GM19467 (cell line): ENCODE data around the gene HDAC9.

ENCODE experiments used
- ATAC-seq: cut with Tn5 transposase; IDR thresholded peaks from one replicate; pipeline ENCODE4 v1.9.1; 2021; ENCODE audit warnings: mild to moderate bottlenecking, moderate library complexity; ENCODE audit not compliant: unreplicated experiment

Gene HDAC9

DNA sequence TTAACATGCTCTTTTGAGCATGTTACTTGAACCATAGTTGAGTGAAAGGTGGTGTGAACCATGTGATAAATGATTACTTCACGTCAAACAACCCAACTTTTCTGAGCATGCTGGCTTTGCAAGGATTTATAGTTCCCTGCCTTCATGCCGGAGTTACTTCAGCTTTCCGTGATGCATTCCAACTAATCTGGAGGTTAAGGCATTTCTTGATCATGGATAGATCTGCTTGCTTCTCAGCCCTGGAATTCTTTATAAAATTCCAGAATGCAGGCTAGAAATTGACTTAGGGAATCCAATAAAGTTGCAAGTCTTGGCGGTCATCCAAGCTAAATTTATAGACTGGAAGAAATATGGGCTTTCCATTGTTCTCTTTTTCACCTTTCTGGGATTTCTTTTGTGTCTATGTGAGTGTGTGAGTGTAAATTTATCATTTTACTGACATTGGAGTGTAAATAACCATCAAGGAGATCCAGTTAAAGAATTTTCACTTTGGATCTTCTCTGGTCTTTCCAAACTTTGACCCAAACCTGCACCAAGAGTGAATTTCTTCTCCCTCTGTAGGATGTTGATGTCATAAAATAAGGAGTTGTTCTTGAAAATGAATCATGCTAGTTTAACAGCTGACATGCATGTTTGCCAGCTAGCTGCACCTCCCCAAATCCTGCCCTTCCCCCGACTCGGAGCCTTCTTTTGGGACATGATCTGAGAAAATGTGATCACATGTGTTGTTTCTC is 332.9 kb downstream of the HDAC9 start:
- ATAC-seq, result no peak

DNA sequence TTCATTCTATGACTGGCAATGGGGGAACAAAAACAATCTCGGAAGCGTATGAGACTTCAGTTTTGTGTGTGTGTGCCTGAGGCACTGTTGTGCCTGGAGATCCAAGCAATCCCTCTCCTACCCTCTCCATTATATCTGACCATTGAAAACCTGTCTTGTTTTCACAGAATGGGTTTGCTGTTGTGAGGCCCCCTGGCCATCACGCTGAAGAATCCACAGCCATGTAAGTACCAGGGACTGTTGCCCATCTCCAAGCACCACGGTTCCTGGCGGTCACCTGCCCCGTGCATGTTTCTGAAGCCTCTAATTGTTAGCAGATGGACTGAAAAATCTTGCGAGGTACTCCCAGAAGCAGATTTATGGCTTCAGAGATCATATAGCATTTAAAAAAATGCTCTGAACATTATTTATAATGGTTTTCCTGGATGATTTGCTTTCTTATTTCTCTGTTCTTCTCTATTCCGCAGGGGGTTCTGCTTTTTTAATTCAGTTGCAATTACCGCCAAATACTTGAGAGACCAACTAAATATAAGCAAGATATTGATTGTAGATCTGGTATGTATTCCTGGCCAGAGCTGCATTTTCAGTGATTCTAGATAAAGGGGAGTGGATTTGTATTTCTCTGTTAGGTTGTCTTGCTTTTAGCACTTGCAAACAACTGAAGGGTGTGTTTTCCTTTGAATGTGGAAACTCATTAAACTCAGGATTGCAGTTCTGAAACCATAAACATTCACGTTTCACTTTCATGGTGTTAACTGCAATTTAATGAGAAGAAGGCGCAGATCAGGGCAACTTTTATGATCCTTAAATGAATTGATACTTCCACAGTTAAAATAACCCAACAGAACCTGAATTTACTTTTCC is 333.7 kb downstream of the HDAC9 start:
- no peak for ATAC-seq

DNA sequence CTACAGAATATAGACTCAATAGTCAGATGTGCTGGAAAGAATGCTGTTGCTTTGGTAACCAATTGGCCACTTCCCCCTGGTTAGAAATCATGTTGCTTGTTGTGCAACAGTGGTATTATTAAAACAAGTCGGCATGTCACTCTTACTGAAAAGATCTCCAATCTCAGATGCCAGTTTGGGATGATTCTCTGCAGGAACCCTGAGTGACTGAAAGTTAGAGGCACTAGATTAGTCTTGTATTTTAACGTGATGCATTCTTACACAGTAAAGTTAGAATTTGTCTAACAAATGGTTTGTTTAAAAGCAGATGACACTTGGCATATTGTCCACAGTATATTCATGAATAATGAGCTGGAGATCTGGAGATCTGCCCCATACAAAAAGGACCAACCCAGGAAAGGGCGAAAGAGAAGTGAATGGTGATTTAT is 334.3 kb downstream of the HDAC9 start:
- no peak for ATAC-seq

DNA sequence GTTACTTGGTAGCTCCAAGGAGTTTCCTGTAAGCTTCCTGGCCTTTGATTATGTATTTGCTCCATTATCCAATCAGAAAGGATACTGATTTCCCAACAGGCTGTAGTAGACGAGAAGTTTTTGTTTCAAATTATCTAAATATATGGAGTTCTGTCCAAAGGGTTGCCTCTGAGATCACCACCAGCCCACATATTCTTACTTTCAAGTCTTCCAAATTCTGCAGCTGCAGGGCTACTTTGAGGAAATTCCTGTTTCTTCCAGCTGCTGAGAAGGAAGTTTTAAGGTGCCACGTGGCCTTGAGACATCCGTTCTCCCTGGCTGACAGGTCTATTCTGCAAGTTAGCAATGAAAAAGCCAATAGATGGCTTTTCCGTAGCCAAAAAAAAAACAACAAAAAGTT is 335.9 kb downstream of the HDAC9 start:
- ATAC-seq, result no peak

DNA sequence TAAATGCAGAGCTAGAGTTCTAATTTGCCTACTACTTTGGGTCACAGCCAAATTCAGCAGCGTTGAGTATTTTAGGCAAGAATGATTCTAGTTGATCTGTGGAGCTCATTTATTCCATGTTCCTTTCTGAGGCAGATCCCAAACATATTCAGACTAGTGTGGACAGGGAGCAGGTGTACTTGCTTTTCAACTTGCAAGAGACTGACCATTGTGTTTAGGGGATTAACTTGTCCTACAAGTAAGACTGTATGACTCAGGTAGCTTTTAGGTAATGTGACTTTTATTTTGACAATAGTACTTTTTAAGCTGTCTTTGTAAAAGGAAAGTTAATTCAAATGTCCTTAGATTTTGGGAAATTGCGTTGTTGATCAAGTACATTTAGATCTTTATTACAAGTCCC is 336.4 kb downstream of the HDAC9 start:
- ATAC-seq, result no peak

DNA sequence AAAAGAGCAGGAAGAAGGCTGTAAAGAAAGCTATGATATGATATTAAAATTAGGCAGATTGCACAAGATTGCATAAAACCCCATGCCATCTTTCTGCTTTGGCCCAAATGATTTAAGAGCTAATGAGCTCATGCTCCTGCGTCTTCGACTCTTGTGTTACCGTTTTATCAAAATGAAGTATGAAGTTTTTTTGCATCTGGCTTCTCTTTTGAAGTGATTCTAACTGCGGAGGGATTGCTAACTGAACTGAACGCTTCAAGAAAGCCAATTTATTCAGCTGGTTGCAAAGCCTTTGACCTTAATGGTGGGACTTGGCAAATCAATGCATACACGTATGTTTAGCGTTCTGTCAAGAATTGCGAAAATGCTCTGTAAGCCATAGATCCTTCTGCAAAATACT is 339.0 kb downstream of the HDAC9 start:
- no peak for ATAC-seq

DNA sequence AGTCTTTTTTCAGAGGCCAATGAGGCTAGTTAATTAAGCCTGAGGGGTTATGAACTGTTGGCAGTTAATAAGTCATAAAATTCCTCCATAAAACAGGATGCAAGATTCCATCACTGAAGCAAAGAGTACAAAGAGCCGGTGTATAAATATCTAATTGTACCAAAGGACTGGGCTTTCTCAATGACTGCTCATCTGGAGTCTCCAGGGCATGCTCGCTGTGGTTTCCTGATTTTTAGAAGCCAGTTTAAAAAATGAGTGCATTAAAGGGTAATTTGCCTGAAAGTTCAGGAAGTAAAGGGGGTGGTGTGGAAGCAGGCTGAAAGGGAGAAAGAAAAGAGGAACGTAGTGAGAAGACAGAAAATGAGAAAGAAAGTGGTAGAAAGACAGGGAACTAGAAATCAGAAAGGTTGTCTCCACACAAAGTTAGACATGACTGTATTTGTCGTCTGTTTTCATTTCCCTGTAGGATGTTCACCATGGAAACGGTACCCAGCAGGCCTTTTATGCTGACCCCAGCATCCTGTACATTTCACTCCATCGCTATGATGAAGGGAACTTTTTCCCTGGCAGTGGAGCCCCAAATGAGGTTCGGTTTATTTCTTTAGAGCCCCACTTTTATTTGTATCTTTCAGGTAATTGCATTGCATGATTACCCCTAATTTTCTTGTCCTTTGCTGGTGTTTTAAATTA is 339.6 kb downstream of the HDAC9 start:
- ATAC-seq, result no peak

DNA sequence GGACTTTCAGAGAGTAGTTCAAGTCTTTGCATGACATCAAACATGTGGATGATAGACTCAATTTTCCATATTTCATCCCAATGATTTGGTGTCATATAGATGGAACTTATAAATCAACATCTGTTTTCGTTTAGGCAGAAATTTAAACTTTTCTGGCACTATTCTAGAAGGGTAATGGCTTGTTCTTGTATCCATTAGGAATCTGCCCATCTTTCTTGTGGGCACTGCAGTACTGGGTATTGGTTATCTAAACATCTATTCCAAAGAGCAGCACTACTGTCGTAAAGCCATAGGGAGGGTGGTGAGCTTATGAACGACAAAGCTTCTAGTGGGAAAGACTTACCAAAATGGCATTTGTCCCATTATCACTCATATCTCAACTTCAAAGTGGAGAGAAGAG is 348.4 kb downstream of the HDAC9 start:
- no peak for ATAC-seq

DNA sequence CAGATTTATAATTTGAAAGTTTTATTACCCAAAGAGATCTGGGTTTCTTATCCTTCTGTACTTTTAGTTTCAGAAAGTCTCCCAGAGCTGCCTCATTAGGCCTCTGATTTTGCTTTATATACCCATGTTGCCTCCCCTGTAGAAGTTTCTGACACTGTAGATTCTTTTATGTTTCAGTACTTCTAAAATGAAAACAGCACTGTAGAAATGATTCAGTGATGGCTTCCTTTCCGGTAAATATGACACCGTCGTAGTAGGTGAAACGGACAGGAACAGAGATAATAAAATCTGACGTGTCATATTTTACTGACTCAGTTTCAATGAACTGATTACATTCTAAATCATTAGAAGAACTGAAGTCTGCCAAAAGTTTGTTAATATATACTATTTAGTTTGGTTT is 349.2 kb downstream of the HDAC9 start:
- no peak for ATAC-seq

DNA sequence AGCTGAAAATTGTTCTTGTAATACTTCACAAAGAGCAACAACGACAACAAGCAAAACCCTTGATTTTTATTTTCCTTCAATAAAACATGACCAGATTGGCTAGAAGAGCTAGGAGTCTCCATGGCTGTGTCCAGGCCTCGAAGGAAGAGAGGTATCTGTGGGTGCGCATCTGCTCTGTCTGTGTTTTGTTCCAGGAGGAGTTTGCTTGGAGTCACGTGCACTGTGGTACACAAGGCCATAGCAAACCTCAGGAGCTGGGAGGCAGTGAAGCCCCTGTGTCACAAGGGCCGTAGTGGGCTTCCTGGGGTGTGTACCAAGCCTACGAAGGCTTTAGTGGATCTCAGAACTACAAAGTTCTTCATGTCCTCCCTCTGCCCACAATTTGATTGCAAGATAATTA is 350.2 kb downstream of the HDAC9 start:
- no peak for ATAC-seq

DNA sequence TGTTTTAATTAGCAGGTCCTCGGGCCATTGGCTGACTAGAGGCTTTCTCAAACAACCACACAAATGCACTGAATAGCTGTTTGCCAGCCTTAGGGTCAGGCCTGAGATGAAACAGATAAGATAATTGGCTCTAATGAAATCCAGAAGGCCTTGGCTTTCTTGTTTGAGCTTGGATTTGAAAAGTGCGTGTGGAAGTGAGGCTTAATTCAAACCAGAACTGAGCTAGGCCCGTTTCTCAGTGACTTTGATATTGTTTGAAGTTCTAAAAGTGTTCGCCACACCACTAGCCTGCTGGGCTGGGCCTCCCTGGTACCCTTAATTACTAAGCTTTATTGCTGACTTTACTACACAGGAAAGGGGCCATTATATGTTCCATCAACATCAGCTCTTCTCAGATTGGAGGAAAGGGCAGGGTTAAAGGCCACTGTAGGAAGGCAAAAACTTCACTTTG is 351.2 kb downstream of the HDAC9 start:
- ATAC-seq, result no peak

DNA sequence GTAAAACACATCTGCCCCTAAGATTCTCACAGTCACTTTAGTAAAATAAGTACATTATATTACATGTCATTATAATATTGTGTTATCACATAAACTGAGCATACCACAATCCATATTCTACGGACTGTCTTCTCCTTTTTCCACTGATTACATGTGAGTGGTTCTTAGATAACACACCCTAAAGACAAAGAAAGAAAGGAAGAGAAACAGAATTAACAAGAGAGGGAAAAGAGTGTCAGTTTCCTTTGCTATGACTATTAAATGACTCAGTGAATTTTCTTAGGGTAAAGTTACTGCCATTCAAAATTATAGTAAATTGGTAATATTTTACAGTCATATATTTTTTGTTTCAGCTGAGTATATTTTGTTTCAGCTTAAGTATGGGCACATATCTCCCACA is 353.6 kb downstream of the HDAC9 start:
- ATAC-seq, result no peak

DNA sequence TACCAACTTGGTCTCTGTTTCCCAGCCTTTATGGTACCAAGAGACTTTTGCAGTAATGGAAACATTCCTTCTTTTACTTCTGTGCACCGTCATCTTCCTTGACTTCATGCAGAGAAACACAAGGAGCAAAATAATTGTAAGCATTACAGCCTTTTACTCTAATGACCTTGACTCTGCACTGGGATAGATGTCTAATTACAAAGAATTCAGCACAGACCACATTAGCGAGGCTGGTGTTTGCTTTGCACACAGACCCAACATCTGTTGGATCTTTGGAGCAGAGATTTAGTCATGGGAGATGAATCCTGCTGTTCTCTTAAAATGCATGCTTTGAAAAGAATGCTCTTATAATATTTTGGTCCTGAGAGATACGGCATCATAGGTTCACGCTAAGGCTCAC is 360.2 kb downstream of the HDAC9 start:
- ATAC-seq, result no peak

DNA sequence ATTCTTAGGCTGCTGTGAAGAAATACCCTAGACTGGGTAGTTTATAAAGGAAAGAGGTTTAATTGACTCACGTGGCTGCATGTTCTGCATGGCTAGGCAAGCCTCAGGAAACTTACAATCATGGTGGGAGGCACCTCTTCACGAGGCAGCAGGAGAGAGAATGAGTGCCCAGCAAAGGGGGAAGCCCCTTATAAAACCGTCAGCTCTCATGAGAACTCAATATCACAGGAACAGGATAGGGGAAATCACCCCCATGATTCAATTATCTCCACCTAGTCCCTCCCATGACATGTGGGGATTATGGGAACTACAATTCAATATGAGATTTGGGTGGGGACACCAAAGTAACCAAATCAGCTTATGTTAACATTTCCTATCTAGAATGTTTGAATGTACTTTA is 362.7 kb downstream of the HDAC9 start:
- no peak for ATAC-seq

DNA sequence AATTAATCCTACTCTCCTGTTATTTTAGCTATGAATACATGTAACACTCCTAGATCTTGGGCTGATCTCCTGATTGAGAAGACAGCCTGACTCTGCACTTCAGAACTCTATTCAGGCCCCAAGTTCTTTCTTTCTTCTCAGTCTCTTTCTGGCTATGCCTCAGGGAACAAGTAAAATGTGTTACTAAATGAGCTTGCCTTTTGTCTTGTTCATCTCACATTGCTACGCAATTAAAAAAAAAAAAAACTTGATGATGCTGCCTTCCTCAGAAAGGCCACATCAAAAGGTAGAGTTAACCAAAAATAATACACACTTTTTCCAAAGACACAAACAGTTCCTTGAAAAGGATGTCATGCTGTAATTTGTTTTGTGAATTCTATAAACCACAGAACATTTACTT is 363.8 kb downstream of the HDAC9 start:
- ATAC-seq, result no peak

DNA sequence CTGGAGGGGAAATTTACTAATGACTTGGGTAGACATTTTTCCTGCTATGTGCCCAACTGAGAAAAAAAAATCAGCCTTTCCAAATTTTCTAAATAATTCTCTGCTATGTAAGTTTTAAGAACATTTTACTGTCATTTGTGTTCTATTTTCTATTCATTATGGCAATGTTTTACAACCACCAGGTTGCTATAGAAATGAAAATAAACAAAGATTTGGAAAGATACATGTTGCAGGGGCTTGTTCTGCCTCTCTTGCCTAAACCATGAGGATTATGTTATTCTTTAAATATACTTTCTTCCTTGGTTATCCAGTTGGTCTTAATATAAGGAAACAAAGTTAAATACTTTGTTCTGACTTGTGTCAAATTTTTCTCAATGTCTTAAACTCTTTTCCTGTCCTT is 364.7 kb downstream of the HDAC9 start:
- no peak for ATAC-seq

DNA sequence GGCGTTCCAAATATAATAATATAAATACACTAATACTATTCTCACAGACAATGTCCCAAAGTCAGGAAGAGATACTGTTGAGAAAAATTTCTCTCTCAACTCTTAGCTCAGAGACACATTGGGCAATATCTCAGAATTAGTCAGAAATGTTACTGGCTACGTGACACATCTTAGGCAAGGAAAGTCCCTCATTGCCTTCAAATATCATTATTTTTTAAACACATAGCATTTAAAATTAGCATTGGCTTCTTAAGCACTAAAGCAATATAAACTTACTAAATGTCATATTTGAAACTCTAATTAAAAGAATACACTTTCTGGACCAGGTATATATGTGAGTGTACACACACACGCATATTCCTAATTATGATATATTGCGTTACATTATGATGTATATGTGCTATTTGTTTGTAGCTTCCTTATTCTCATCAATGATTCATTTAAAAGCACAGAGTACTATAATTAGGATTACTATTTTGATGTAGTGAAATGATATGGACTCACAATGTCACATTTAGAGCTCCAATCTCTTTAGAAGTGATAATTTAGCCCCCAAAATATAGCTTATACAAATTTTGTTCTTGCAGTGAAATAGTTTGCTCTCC is 366.1 kb downstream of the HDAC9 start:
- ATAC-seq, result no peak

DNA sequence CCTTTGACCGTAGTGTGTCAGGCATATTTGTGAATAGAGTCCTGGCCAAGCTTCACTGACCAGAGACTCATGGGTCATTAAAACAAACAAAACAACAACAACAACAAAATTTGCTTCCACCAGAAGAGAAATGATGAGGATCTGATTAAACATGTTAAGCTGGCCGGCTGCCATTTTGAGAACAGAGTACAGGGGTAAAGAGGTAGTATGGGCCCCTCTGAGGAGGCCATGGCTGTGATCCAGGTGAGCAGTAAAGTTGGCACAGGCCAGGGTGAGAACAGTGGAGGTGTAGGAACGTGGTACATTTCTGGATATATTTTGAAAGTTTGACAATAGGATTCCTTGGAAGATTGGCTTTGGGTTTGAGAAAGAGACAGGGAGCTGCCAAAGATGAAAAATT is 369.4 kb downstream of the HDAC9 start:
- no peak for ATAC-seq

DNA sequence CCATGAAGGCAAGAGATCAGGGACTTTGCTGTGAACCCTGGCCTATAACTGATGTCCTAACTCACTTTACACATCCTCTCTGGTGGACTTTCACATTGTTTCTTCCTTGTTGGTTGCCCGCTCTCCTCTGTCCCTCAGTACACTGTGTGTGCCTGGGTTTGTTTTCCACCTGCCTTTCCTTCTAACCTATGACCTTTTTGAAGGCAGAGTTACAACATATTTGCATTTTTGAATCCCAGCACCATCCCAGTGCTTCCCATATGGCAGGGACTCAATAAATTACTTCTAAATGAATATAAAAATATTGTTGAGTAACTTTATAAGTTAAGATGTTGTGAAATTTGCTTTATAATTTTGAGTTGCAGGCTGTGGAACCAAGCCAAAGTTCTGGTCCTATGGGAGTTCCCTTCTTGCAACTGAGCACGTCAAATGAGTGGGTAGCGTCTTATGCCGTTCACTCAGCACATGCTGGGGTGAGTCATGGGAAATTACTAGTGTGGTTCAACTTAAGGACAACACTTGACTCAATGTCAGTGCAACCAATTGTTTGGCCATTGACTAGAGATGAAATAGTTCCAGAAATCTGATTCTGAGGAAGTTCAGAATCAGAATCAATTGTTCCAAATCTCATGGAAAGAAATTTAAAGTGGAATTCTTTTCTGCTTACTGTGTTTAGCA is 370.9 kb downstream of the HDAC9 start:
- no peak for ATAC-seq

DNA sequence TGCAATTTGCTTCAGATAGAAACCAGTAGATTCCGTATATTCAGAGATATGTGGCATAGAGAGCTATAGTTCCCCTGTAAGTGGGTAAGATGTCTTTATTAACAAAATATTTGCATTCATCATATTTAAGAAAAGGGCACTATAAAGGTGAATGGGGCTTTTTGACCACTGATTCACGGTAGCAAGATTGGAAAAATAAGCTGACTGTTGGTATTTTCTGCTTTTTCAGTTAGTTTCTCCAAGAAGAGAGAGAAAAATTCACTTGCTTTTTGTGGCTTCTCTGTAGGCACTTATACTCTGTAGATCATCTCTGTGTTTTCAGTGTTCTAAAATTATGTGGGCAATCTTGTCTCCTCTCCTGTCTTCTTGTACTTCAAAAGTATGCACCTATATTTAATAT is 376.8 kb downstream of the HDAC9 start:
- no peak for ATAC-seq
